IMR-90 (cell line): Measurements from ENCODE around the gene BZW2. TPM values are rescaled to one million over a fixed set of nuclear protein-coding genes. Genes with fewer than 3 reads are reported as not detected.

Experiments used
- ATAC-seq: fragments of 200-7000 bp; cut with Tn5 transposase; 2 replicates; pipeline ENCODE4 v1.9.1; 2020; ENCODE audit warnings: low read depth, mild to moderate bottlenecking, moderate library complexity
- BruUV-seq: library from RNA; stranded (reverse); fragments of 400-500 nt; replicated peaks from 2 replicates; lab custom pipeline; 2021; lab: Mats Ljungman, UMichigan
- CTCF ChIA-PET: fragments of 300-600 bp; formaldehyde crosslinking; extraction: SDS; loops from one replicate; lab custom pipeline; 2021; ENCODE audit warnings: antibody characterized with exemption; lab: Yijun Ruan, JAX
- POLR2A ChIA-PET: fragments of 300-600 bp; sonication (Branson Sonifier 250); formaldehyde crosslinking; loops from one replicate; lab custom pipeline; 2022; ENCODE audit warnings: antibody characterized with exemption; ENCODE audit not compliant: unreplicated experiment; lab: Charles Lee
- DNase-seq: peaks from one replicate; pipeline ENCODE4 v3.0.0; 2013
- H2AFZ ChIP-seq: replicated peaks from 2 replicates; pipeline ENCODE3; 2013; ENCODE audit warnings: low read length, mild to moderate bottlenecking; ENCODE audit not compliant: poor library complexity
- H2AK5ac ChIP-seq: 2 replicates; pipeline ENCODE4 v1.6.1; 2013; ENCODE audit warnings: low read depth, low read length, inconsistent platforms
- H2AK9ac ChIP-seq: replicated peaks from 2 replicates; pipeline ENCODE3; 2013; ENCODE audit warnings: mild to moderate bottlenecking, low read depth, low read length, moderate library complexity; ENCODE audit not compliant: poor library complexity
- H2BK120ac ChIP-seq: 2 replicates; pipeline ENCODE4 v1.6.1; 2013; ENCODE audit warnings: low read depth, low read length, inconsistent platforms
- H2BK15ac ChIP-seq: 3 replicates; pipeline ENCODE4 v1.6.1; 2013; ENCODE audit warnings: low read depth, low read length, inconsistent platforms
- H2BK20ac ChIP-seq: 2 replicates; pipeline ENCODE4 v1.6.1; 2013; ENCODE audit warnings: low read depth, mild to moderate bottlenecking, inconsistent platforms, low read length, moderate library complexity
- H2BK5ac ChIP-seq: 2 replicates; pipeline ENCODE4 v1.6.1; 2013; ENCODE audit warnings: mild to moderate bottlenecking, low read depth, low read length, inconsistent platforms; ENCODE audit not compliant: poor library complexity, severe bottlenecking
- H3K14ac ChIP-seq: replicated peaks from 2 replicates; pipeline ENCODE4 v1.6.1; 2013; ENCODE audit warnings: low read depth, low read length, inconsistent platforms
- H3K18ac ChIP-seq: 2 replicates; pipeline ENCODE4 v1.6.1; 2013; ENCODE audit warnings: low read depth, low read length, control low read depth
- H3K23ac ChIP-seq: 2 replicates; pipeline ENCODE4 v1.6.1; 2013; ENCODE audit warnings: low read depth, low read length, inconsistent platforms
- H3K27ac ChIP-seq: 2 replicates; pipeline ENCODE4 v1.5.1; 2013; ENCODE audit warnings: mild to moderate bottlenecking, control low read depth, low read length; ENCODE audit not compliant: insufficient read depth
- H3K27me3 ChIP-seq: 2 replicates; pipeline ENCODE4 v1.6.1; 2013; ENCODE audit warnings: low read length; ENCODE audit not compliant: control insufficient read depth, insufficient read depth
- H3K36me3 ChIP-seq: 2 replicates; pipeline ENCODE4 v1.6.1; 2013; ENCODE audit warnings: low read length, mixed read lengths; ENCODE audit not compliant: control insufficient read depth, insufficient read depth
- H3K4ac ChIP-seq: 2 replicates; pipeline ENCODE4 v1.6.1; 2013; ENCODE audit warnings: low read depth, low read length, inconsistent platforms
- H3K4me1 ChIP-seq: 2 replicates; pipeline ENCODE4 v1.6.1; 2013; ENCODE audit warnings: low read length, mixed read lengths; ENCODE audit not compliant: control insufficient read depth, insufficient read depth
- H3K4me2 ChIP-seq: 2 replicates; pipeline ENCODE4 v1.6.1; 2013; ENCODE audit warnings: low read depth, mild to moderate bottlenecking, control low read depth, low read length, moderate library complexity
- H3K4me3 ChIP-seq: 2 replicates; pipeline ENCODE4 v1.5.1; 2013; ENCODE audit warnings: low read depth, mild to moderate bottlenecking, control low read depth, low read length, moderate library complexity; ENCODE audit not compliant: insufficient read depth
- H3K56ac ChIP-seq: 2 replicates; pipeline ENCODE4 v1.6.1; 2013; ENCODE audit warnings: low read length, inconsistent platforms; ENCODE audit not compliant: insufficient read depth; ENCODE audit errors: extremely low read depth
- H3K79me1 ChIP-seq, 2 experiments: 2 replicates each; pipeline ENCODE4 v1.6.1; 2013; ENCODE audit warnings: low read length in 2 of 2, inconsistent platforms in 1 of 2, low read depth in 1 of 2
- H3K9ac ChIP-seq: 2 replicates; pipeline ENCODE4 v1.6.1; 2013; ENCODE audit warnings: low read depth, low read length, control low read depth
- H3K9me1 ChIP-seq: 2 replicates; pipeline ENCODE4 v1.6.1; 2013; ENCODE audit warnings: low read length, inconsistent platforms; ENCODE audit not compliant: insufficient read depth
- H3K9me3 ChIP-seq: 2 replicates; pipeline ENCODE4 v1.6.1; 2013; ENCODE audit warnings: low read length; ENCODE audit not compliant: control insufficient read depth, insufficient read depth
- H4K20me1 ChIP-seq: 2 replicates; pipeline ENCODE4 v1.6.1; 2013; ENCODE audit warnings: low read length, inconsistent platforms; ENCODE audit not compliant: insufficient read depth
- H4K5ac ChIP-seq: 2 replicates; pipeline ENCODE4 v1.6.1; 2013; ENCODE audit warnings: mild to moderate bottlenecking, low read depth, low read length, control low read depth
- H4K8ac ChIP-seq, 2 experiments: 2 replicates each; pipeline ENCODE4 v1.6.1; 2013; ENCODE audit warnings: low read depth in 2 of 2, low read length in 2 of 2, control low read depth in 1 of 2, inconsistent platforms in 1 of 2
- H4K91ac ChIP-seq: 2 replicates; pipeline ENCODE4 v1.6.1; 2013; ENCODE audit warnings: low read depth, low read length, inconsistent platforms; ENCODE audit not compliant: insufficient read depth
- BHLHE40 ChIP-seq: fragments of 150-350 bp; IDR thresholded peaks from 2 replicates; pipeline ENCODE4 v1.6.1; 2016; ENCODE audit warnings: mild to moderate bottlenecking, low read depth, low read length
- CEBPB ChIP-seq: IDR thresholded peaks from 2 replicates; pipeline ENCODE4 v1.6.1; 2012; ENCODE audit warnings: low read depth, low read length, improper control_type of control experiment
- CHD1 ChIP-seq: IDR thresholded peaks from 2 replicates; pipeline ENCODE4 v1.6.1; 2012; ENCODE audit warnings: low read depth, low read length, improper control_type of control experiment
- CTCF ChIP-seq: conservative IDR thresholded peaks from 2 replicates; pipeline ENCODE4 v1.5.1; 2012; ENCODE audit warnings: mild to moderate bottlenecking, low read depth, low read length, improper control_type of control experiment
- ELK1 ChIP-seq: fragments of 150-350 bp; IDR thresholded peaks from 2 replicates; pipeline ENCODE4 v1.6.1; 2016; ENCODE audit warnings: low read depth, mild to moderate bottlenecking, low read length, moderate library complexity, borderline replicate concordance
- FOS ChIP-seq: fragments of 150-350 bp; IDR thresholded peaks from 2 replicates; pipeline ENCODE4 v1.6.1; 2016; ENCODE audit warnings: low read depth, low read length
- MAFK ChIP-seq: IDR thresholded peaks from 2 replicates; pipeline ENCODE4 v1.6.1; 2012; ENCODE audit warnings: low read depth, low read length, improper control_type of control experiment
- MAZ ChIP-seq: IDR thresholded peaks from 2 replicates; pipeline ENCODE4 v1.6.1; 2012; ENCODE audit warnings: low read depth, mild to moderate bottlenecking, low read length, improper control_type of control experiment, moderate library complexity, borderline replicate concordance
- MXI1 ChIP-seq: IDR thresholded peaks from 2 replicates; pipeline ENCODE4 v1.6.1; 2012; ENCODE audit warnings: low read depth, mild to moderate bottlenecking, low read length, moderate library complexity, borderline replicate concordance
- NFE2L2 ChIP-seq: fragments of 150-350 bp; IDR thresholded peaks from 2 replicates; pipeline ENCODE4 v1.6.1; 2016; ENCODE audit warnings: low read depth, mild to moderate bottlenecking, low read length
- POLR2A ChIP-seq: IDR thresholded peaks from 2 replicates; pipeline ENCODE4 v1.6.1; 2012; ENCODE audit warnings: mild to moderate bottlenecking, low read depth, low read length
- RAD21 ChIP-seq: IDR thresholded peaks from 2 replicates; pipeline ENCODE4 v1.6.1; 2012; ENCODE audit warnings: low read length, improper control_type of control experiment
- RCOR1 ChIP-seq: IDR thresholded peaks from 2 replicates; pipeline ENCODE4 v1.6.1; 2012; ENCODE audit warnings: mild to moderate bottlenecking, low read length, improper control_type of control experiment; ENCODE audit not compliant: insufficient replicate concordance
- RFX5 ChIP-seq: IDR thresholded peaks from 2 replicates; pipeline ENCODE4 v1.8.0; 2012; ENCODE audit warnings: low read depth, mild to moderate bottlenecking, low read length, moderate library complexity
- SMC3 ChIP-seq: fragments of 150-350 bp; IDR thresholded peaks from 2 replicates; pipeline ENCODE4 v1.6.1; 2016; ENCODE audit warnings: low read depth, mild to moderate bottlenecking, antibody characterized with exemption, low read length, moderate library complexity
- USF2 ChIP-seq: fragments of 150-350 bp; IDR thresholded peaks from 2 replicates; pipeline ENCODE4 v1.6.1; 2017; ENCODE audit warnings: mild to moderate bottlenecking, antibody characterized with exemption, low read length, low read depth
- WGBS, 2 experiments: methylation state at CpG; one replicate each; pipeline versions ENCODE4 v1.1.5 to v1.1.7; 2013; ENCODE audit warnings: missing lambda C conversion rate in 2 of 2; ENCODE audit not compliant: insufficient read length in 1 of 2; ENCODE audit errors: extremely low coverage in 2 of 2; 5-methylcytosine and 5-hydroxymethylcytosine counted together
- dilution Hi-C: fragments of 300-500 bp; cut with HindIII; formaldehyde crosslinking; loops from one replicate; pipeline ENCODE4 v1.14.3; 2018; ENCODE audit warnings: low sequenced_read_pairs; ENCODE audit not compliant: unreplicated experiment
- in situ Hi-C: fragments of 300-500 bp; cut with MboI; formaldehyde crosslinking; loops from 3 replicates; pipeline ENCODE4 v1.14.3; 2019; ENCODE audit warnings: low sequenced_read_pairs, inconsistent platforms, mixed read lengths
- intact Hi-C: fragments of 100-400 bp; cut with micrococcal nuclease; formaldehyde crosslinking; loops from 2 replicates; pipeline ENCODE4 v1.10.0; 2022
- polyA plus RNA-seq, 3 experiments: library from polyadenylated mRNA; depleted of rRNA; stranded (reverse); fragments of >200 nt; gene quantifications; 2 replicates each; pipeline ENCODE4 v1.2.3, GENCODE V29; 2012; ENCODE audit warnings: low replicate concordance in 1 of 3
- total RNA-seq: library from RNA; depleted of rRNA; stranded (reverse); fragments of >200 nt; gene quantifications from 2 replicates; pipeline ENCODE4 v1.2.3, GENCODE V29; 2012

Gene BZW2
- total and polyA plus RNA-seq, 2 of the 4 experiments (the other 2 are of a cell fraction), result 58.1 to 92.9 TPM

- no peak for DNase-seq
- H3K27ac ChIP-seq, result no peak overlapping the region
- H3K4me1 ChIP-seq, result peaks cover 6% of the 10 kb centered on the region; the same call in 1 of the 2 replicates
- H4K5ac ChIP-seq, result no peak overlapping the region
- peak overlapping the region; percentile 67; the same call in 1 of the 2 replicates for H3K4ac ChIP-seq
- ChIA-PET CTCF (no interaction called here), POLR2A (no interaction called here)
- H4K20me1 ChIP-seq, result peaks cover 4% of the 10 kb centered on the region; the same call in 1 of the 2 replicates
- no TSS peak for BruUV-seq
- WGBS, 2 experiments, result no CpG with 5 or more reads among the region's 4 CpGs
- peak overlapping the region; percentile 51 for H2BK5ac ChIP-seq
- H3K18ac ChIP-seq, result peak overlapping the region; percentile 31; the same call in 1 of the 2 replicates
- no peak overlapping the region for H2BK15ac ChIP-seq
- no peak overlapping the region for H3K9ac ChIP-seq
- H3K4me3 ChIP-seq, result no peak overlapping the region
- H4K91ac ChIP-seq, result no peak overlapping the region
- H3K4me2 ChIP-seq, result no peak overlapping the region; the same call in 1 of the 2 replicates
- 0 out of 2 replicates have a peak overlapping the region, but pooled peaks have one; percentile 12 for H2AK5ac ChIP-seq
- H2BK120ac ChIP-seq, result peak overlapping the region; percentile 31; the same call in 1 of the 2 replicates
- peaks cover 12% of the 10 kb centered on the region for H3K36me3 ChIP-seq
- H3K79me1 ChIP-seq, result peaks cover 0 to 6% of the 10 kb centered on the region in 2 experiments; a peak in 1 of 4 replicates
- no peaks in the 10 kb centered on the region for H3K27me3 ChIP-seq
- no peaks in the 10 kb centered on the region for H3K9me3 ChIP-seq
- dilution Hi-C loops, result no loop called here
- intact Hi-C loops, result no loop called here
- TF ChIP-seq ELK1, result no peak
- no peak for TF ChIP-seq SMC3
- no peak for TF ChIP-seq CTCF
- no peak for TF ChIP-seq CHD1
- no peak for TF ChIP-seq MAFK
- TF ChIP-seq MAZ, result no peak
- TF ChIP-seq RCOR1, result no peak
- no peak for TF ChIP-seq MXI1
- no peak for TF ChIP-seq FOS
- TF ChIP-seq POLR2A, result no peak
- TF ChIP-seq BHLHE40, result no peak
- TF ChIP-seq RAD21, result no peak
- TF ChIP-seq USF2, result no peak
- TF ChIP-seq NFE2L2, result no peak
- TF ChIP-seq RFX5, result no peak
- TF ChIP-seq CEBPB, result no peak
- H2BK20ac ChIP-seq, result no peak overlapping the region
- H3K9me1 ChIP-seq, result peaks cover 9% of the 10 kb centered on the region
- H2AK9ac ChIP-seq, result no peak overlapping the region
- H3K23ac ChIP-seq, result peak overlapping the region; percentile 31; the same call in 1 of the 2 replicates
- in situ Hi-C loops, result no loop called here
- H3K14ac ChIP-seq, result peak overlapping the region; percentile 26; the same call in 1 of the 2 replicates
- H3K56ac ChIP-seq, result no peak overlapping the region
- H4K8ac ChIP-seq, result no peak overlapping the region
- no peak overlapping the region for H2AFZ ChIP-seq
- ATAC-seq, result no peak
Measured at GRCh38 chr7:16708511-16708910, 62.5 kb downstream of the BZW2 start.
